Measurements from ENCODE around the gene LRCH1. TPM values are rescaled to one million over a fixed set of nuclear protein-coding genes. Genes with fewer than 3 reads are reported as not detected.

Gene LRCH1
- total RNA-seq, 1 experiment from 2014 or later, result 10.5 TPM

DNA sequence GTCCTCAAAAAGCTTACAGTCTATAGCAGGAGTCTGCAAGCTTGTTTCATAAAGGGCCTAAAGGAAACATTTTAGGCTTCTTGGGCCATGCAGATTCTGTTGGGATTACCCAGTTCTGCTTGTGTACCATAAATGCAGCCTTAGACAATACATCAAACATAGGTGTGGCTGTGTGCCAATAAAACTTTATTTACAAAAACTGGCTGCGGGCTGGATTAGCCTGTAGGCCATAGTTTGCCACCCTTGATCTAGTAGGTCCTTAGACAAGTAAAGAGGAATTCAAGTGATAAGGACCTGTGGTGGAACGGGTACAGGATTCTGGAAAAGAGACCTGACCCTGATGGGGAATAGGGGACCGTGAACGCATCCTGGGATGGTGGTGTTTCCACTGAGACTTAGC, 192.1 kb downstream of the LRCH1 start:
- POLR2A ChIA-PET (ENCODE audit: unreplicated experiment), result no interaction called here
- DNase-seq, result no peak
- no TSS peak for BruUV-seq (replicated peaks)
- Histone ChIP-seq H4K20me1 (ENCODE audit: insufficient read depth) (no peaks in the 10 kb centered on the region), H3K36me3 (ENCODE audit: low read depth) (no peaks in the 10 kb centered on the region; the same call in 1 of the 2 replicates), H3F3A (ENCODE audit: insufficient read depth, low read depth) (no peaks in the 10 kb centered on the region), H3K4me3 (no peak overlapping the region), H3K27ac (no peak overlapping the region), H3K4me1 (replicated peaks; ENCODE audit: insufficient read depth) (no peaks in the 10 kb centered on the region), H3K4me2 (no peak overlapping the region), H3K27me3 (ENCODE audit: insufficient read depth, low read depth) (no peaks in the 10 kb centered on the region), H3K9me2 (ENCODE audit: insufficient read depth) (no peaks in the 10 kb centered on the region), H3K9me3 (ENCODE audit: insufficient read depth, low read depth) (no peaks in the 10 kb centered on the region), H2AFZ (no peak overlapping the region), H3K79me2 (ENCODE audit: low read depth) (no peaks in the 10 kb centered on the region)
- CTCF ChIA-PET, result no interaction called here
- intact Hi-C loops (cut with micrococcal nuclease; ENCODE audit: unreplicated experiment), result no loop called here
- TF ChIP-seq EZH2 (IDR thresholded peaks at IDR 0.05; ENCODE audit: low read depth) (no peak), CTCF (conservative IDR thresholded peaks at IDR 0.05) (no peak)

GRCh38 chr13:46745706-46746105, 192.7 kb downstream of the LRCH1 start:
- intact Hi-C loops (cut with micrococcal nuclease; ENCODE audit: unreplicated experiment), result no loop called here
- DNase-seq, result no peak
- Histone ChIP-seq H3K4me2 (no peak overlapping the region), H3K27me3 (ENCODE audit: insufficient read depth, low read depth) (no peaks in the 10 kb centered on the region), H3K4me1 (replicated peaks; ENCODE audit: insufficient read depth) (no peaks in the 10 kb centered on the region), H3F3A (ENCODE audit: insufficient read depth, low read depth) (no peaks in the 10 kb centered on the region), H2AFZ (no peak overlapping the region), H3K9me3 (ENCODE audit: insufficient read depth, low read depth) (no peaks in the 10 kb centered on the region), H3K9me2 (ENCODE audit: insufficient read depth) (no peaks in the 10 kb centered on the region), H3K27ac (no peak overlapping the region), H3K4me3 (no peak overlapping the region), H3K36me3 (ENCODE audit: low read depth) (no peaks in the 10 kb centered on the region; the same call in 1 of the 2 replicates), H3K79me2 (ENCODE audit: low read depth) (no peaks in the 10 kb centered on the region), H4K20me1 (ENCODE audit: insufficient read depth) (no peaks in the 10 kb centered on the region)
- no peak for TF ChIP-seq CTCF (conservative IDR thresholded peaks at IDR 0.05)
- TF ChIP-seq EZH2 (IDR thresholded peaks at IDR 0.05; ENCODE audit: low read depth), result no peak
- BruUV-seq (replicated peaks), result no TSS peak
- ChIA-PET POLR2A (ENCODE audit: unreplicated experiment) (no interaction called here), CTCF (no interaction called here)

- Histone ChIP-seq H3K4me3 (no peak overlapping the region), H3K27ac (no peak overlapping the region), H4K20me1 (ENCODE audit: insufficient read depth) (no peaks in the 10 kb centered on the region), H3K79me2 (ENCODE audit: low read depth) (no peaks in the 10 kb centered on the region), H3K9me2 (ENCODE audit: insufficient read depth) (no peaks in the 10 kb centered on the region), H3K4me2 (no peak overlapping the region), H3K27me3 (ENCODE audit: insufficient read depth, low read depth) (no peaks in the 10 kb centered on the region), H3F3A (ENCODE audit: insufficient read depth, low read depth) (no peaks in the 10 kb centered on the region), H3K9me3 (ENCODE audit: insufficient read depth, low read depth) (no peaks in the 10 kb centered on the region), H3K36me3 (ENCODE audit: low read depth) (no peaks in the 10 kb centered on the region; the same call in 1 of the 2 replicates), H3K4me1 (replicated peaks; ENCODE audit: insufficient read depth) (no peaks in the 10 kb centered on the region), H2AFZ (no peak overlapping the region)
- TF ChIP-seq EZH2 (IDR thresholded peaks at IDR 0.05; ENCODE audit: low read depth), result no peak
- TF ChIP-seq CTCF (conservative IDR thresholded peaks at IDR 0.05), result no peak
- ChIA-PET POLR2A (ENCODE audit: unreplicated experiment) (no interaction called here), CTCF (no interaction called here)
- BruUV-seq (replicated peaks), result no TSS peak
- no peak for DNase-seq
- intact Hi-C loops (cut with micrococcal nuclease; ENCODE audit: unreplicated experiment), result no loop called here
Observed at GRCh38 chr13:46747031-46747820, 194.3 kb downstream of the LRCH1 start.

Measured in PC-9 (cell line).